ENCODE measurements around the gene ARHGAP15.

Gene ARHGAP15

DNA sequence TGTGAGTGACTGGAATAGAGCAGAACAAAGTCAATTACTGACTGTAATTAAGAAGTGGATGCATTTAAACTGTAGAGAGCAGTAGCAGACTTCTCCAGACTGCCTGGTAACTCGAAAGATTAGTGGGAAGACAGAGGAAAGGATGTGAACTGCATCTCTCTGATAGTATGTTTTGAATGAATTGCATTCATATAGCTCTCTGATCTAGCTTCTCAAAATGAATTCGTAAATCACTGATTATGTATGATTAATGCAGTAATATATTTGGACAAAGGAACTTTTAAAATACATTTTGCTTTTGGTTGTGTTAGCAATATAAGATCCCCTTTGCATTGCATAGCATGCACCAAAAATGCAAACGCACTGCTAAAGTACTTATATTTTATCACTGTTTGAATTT lies 304.0 kb downstream of the ARHGAP15 start:
- Histone ChIP-seq H3K36me3 (no peaks in the 10 kb centered on the region), H3K9me3 (ENCODE audit: severe bottlenecking) (no peaks in the 10 kb centered on the region), H3K4me3 (ENCODE audit: low read depth, low read length) (no peak overlapping the region), H3K27me3 (ENCODE audit: insufficient read depth, low read depth, severe bottlenecking) (no peaks in the 10 kb centered on the region), H3K27ac (no peak overlapping the region)
- TF ChIP-seq, protein P1, sequence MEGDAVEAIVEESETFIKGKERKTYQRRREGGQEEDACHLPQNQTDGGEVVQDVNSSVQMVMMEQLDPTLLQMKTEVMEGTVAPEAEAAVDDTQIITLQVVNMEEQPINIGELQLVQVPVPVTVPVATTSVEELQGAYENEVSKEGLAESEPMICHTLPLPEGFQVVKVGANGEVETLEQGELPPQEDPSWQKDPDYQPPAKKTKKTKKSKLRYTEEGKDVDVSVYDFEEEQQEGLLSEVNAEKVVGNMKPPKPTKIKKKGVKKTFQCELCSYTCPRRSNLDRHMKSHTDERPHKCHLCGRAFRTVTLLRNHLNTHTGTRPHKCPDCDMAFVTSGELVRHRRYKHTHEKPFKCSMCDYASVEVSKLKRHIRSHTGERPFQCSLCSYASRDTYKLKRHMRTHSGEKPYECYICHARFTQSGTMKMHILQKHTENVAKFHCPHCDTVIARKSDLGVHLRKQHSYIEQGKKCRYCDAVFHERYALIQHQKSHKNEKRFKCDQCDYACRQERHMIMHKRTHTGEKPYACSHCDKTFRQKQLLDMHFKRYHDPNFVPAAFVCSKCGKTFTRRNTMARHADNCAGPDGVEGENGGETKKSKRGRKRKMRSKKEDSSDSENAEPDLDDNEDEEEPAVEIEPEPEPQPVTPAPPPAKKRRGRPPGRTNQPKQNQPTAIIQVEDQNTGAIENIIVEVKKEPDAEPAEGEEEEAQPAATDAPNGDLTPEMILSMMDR (IDR thresholded peaks at IDR 0.05; ENCODE audit: low read depth, low read length): 0 out of 2 replicates have a peak, but pooled peaks have one; percentile 12
- no peak for DNase-seq

DNA sequence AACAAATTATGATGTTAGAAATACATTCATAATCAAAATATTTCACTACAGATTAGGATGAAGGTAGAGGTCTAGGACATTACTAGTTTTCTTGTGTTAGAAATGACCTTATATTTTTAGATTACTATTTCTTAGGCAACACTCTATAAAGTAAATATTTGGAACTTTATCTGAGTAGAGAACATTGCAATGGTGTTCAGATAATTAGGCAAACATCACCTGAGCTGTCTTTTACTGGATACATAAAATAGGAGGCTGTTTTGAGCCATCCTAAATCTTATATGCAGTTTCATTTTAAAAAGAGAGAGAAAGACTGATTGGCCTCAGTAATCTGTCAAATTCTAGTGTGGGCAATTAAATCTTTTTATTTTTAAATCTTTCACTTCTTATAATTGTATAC lies 304.6 kb downstream of the ARHGAP15 start:
- H3K9me3 ChIP-seq (ENCODE audit: severe bottlenecking): no peaks in the 10 kb centered on the region
- no peaks in the 10 kb centered on the region for H3K36me3 ChIP-seq
- TF ChIP-seq, protein P1 (IDR thresholded peaks at IDR 0.05; ENCODE audit: low read depth, low read length): no peak
- H3K27ac ChIP-seq: no peak overlapping the region
- H3K4me3 ChIP-seq (ENCODE audit: low read depth, low read length): no peak overlapping the region
- H3K27me3 ChIP-seq (ENCODE audit: insufficient read depth, low read depth, severe bottlenecking): no peaks in the 10 kb centered on the region
- no peak for DNase-seq

DNA sequence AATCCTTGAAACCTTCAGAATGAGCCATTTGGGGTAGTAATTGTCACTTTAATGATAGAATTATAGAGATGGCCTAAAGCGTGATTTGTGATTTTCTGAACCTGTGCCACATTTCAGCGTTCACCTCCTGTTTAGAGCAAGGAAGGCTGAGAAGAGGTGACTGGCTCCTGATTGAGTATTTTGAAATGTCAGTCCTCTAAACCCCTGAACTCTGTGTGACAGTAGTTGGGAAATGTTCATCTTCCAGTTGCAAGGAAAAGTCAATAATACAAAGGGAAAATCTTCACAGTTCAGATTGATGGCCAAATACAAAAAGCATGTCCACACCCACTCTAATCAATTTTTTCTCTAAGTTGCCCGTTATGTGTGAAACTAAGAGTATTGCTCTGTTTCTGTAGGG lies 305.2 kb downstream of the ARHGAP15 start:
- H3K4me3 ChIP-seq (ENCODE audit: low read depth, low read length): no peak overlapping the region
- H3K27me3 ChIP-seq (ENCODE audit: insufficient read depth, low read depth, severe bottlenecking): no peaks in the 10 kb centered on the region
- H3K36me3 ChIP-seq: no peaks in the 10 kb centered on the region
- no peaks in the 10 kb centered on the region for H3K9me3 ChIP-seq (ENCODE audit: severe bottlenecking)
- no peak for DNase-seq
- TF ChIP-seq, protein P1 (IDR thresholded peaks at IDR 0.05; ENCODE audit: low read depth, low read length): no peak
- H3K27ac ChIP-seq: no peak overlapping the region

DNA sequence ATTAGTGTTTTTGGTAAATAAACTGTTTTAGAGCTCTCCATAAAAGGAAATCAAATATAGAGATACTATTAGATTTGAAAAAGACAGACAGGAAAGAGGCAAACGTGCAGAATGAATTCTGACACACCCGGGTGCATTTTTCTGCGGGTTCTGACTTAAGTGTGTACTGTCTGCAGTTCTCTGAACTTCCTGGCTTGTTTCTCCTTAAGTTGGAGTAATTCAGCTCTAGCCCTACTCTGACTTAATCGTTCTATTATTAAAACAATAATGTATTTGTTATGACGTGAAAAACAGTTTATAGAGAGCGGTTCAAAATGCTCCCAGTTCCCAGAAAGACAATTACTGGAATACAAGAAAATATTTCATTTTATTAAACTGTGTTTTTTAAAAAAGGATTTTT lies 305.9 kb downstream of the ARHGAP15 start:
- Histone ChIP-seq H3K36me3 (no peaks in the 10 kb centered on the region), H3K9me3 (ENCODE audit: severe bottlenecking) (no peaks in the 10 kb centered on the region), H3K27me3 (ENCODE audit: insufficient read depth, low read depth, severe bottlenecking) (no peaks in the 10 kb centered on the region), H3K27ac (no peak overlapping the region), H3K4me3 (ENCODE audit: low read depth, low read length) (no peak overlapping the region)
- DNase-seq: no peak
- TF ChIP-seq, protein P1 (IDR thresholded peaks at IDR 0.05; ENCODE audit: low read depth, low read length): no peak

DNA sequence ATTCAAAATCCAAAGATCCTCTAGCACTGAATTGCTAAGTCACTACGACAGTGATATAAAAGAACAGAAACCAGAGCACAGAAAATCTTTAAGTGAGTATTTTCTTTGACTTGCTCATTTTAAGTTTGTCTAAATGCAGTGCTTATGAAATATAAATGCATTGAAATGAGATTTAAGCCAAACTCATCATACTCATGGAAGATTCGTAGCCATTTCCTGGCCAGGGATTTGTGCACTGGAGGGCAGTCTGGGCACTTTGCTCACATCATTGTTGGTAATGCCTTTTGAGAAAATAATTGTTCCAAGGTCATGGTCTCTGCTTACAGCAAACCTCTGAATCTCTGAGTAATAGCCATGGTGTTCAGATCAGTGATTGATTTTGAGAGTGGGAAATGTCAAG lies 307.7 kb downstream of the ARHGAP15 start:
- no peaks in the 10 kb centered on the region for H3K36me3 ChIP-seq
- no peak for DNase-seq
- no peaks in the 10 kb centered on the region for H3K9me3 ChIP-seq (ENCODE audit: severe bottlenecking)
- H3K4me3 ChIP-seq (ENCODE audit: low read depth, low read length): no peak overlapping the region
- TF ChIP-seq, protein P1 (IDR thresholded peaks at IDR 0.05; ENCODE audit: low read depth, low read length): no peak
- no peaks in the 10 kb centered on the region for H3K27me3 ChIP-seq (ENCODE audit: insufficient read depth, low read depth, severe bottlenecking)
- H3K27ac ChIP-seq: no peak overlapping the region

DNA sequence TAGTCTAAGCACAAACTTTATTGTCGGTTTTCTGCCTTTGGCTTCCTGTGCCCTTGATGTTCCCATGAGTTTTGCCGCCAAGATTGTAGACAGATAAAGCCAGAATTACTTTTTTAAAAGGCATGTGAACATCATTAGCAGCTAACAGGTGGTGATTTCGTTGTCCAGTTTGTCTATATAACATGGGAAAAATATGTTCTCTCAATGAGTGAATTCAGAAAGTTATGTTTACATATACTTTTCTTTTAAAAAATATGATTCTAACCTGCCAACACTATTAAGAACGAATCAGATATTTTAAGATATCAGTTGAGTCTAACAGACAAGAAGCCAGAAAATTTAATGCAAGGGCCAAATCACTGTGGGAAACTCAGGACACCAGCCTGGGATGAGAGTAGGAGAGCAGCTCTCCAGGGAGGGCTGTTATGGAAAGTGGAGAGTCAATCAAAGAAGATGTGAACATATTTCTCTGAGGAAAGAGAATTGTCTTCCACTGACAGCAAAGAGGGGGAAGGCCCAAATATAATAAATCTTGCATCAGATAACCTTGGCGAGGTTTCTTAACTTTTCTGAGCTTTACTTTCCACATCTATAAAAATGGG lies 311.3 kb downstream of the ARHGAP15 start:
- TF ChIP-seq, protein P1 (IDR thresholded peaks at IDR 0.05; ENCODE audit: low read depth, low read length): no peak
- no peaks in the 10 kb centered on the region for H3K27me3 ChIP-seq (ENCODE audit: insufficient read depth, low read depth, severe bottlenecking)
- H3K9me3 ChIP-seq (ENCODE audit: severe bottlenecking): no peaks in the 10 kb centered on the region
- no peaks in the 10 kb centered on the region for H3K36me3 ChIP-seq
- H3K27ac ChIP-seq: no peak overlapping the region
- DNase-seq: no peak
- H3K4me3 ChIP-seq (ENCODE audit: low read depth, low read length): no peak overlapping the region
